Measurements from ENCODE around the gene KIF4A.
"Not testable (repeated sequence)": the region's sequence is repeated elsewhere in the genome, so short reads cannot be mapped to it uniquely, and the experiment has no call there.

Gene KIF4A, protein sequence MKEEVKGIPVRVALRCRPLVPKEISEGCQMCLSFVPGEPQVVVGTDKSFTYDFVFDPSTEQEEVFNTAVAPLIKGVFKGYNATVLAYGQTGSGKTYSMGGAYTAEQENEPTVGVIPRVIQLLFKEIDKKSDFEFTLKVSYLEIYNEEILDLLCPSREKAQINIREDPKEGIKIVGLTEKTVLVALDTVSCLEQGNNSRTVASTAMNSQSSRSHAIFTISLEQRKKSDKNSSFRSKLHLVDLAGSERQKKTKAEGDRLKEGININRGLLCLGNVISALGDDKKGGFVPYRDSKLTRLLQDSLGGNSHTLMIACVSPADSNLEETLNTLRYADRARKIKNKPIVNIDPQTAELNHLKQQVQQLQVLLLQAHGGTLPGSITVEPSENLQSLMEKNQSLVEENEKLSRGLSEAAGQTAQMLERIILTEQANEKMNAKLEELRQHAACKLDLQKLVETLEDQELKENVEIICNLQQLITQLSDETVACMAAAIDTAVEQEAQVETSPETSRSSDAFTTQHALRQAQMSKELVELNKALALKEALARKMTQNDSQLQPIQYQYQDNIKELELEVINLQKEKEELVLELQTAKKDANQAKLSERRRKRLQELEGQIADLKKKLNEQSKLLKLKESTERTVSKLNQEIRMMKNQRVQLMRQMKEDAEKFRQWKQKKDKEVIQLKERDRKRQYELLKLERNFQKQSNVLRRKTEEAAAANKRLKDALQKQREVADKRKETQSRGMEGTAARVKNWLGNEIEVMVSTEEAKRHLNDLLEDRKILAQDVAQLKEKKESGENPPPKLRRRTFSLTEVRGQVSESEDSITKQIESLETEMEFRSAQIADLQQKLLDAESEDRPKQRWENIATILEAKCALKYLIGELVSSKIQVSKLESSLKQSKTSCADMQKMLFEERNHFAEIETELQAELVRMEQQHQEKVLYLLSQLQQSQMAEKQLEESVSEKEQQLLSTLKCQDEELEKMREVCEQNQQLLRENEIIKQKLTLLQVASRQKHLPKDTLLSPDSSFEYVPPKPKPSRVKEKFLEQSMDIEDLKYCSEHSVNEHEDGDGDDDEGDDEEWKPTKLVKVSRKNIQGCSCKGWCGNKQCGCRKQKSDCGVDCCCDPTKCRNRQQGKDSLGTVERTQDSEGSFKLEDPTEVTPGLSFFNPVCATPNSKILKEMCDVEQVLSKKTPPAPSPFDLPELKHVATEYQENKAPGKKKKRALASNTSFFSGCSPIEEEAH

DNA sequence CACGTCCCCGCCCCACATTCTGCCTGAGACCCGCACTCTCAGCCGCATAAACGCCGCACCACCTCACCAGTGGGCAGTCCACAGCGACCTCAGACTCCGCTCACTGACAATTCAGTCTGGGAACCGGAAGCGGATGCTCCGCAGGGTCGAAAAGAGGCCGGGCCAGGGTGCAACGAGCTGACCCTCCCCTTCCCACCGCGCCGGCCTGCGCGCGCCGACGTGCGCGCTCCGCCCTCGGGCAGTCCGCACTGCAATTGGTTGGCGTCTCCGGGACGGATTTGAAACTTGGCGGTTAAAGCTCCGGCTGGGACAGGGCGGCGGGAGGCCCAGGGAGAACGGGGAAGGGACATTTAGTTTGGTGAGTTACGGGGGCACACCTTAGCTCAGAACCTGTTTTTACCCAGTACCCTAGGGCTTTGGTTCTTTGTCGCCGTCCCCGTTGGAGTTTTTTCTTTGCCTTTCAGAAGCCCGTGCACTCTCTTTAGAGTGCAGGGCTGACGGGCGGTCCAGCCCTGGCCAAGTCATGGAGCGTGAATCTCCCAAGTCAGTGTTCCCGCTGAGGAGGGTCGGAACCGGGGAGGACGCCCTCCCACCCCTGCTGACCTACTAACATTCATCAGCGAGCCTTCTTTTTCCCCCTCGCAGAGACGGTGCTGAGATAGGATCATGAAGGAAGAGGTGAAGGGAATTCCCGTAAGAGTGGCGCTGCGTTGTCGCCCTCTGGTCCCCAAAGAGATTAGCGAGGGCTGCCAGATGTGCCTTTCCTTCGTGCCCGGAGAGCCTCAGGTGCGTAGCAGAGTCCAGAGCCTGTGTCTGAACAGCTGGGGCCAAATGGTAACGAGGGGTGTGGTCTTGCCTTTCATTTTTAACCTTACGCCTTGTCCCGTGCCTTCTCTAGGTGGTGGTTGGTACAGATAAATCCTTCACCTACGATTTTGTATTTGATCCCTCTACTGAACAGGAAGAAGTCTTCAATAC is at the start of gene KIF4A, which contains the start of gene PDZD11:
Gene KIF4A, plus strand, starts transcription at position 312 of the 978 bp plus-strand sequence. Its CDS starts 355 bp downstream, at position 667.
Gene PDZD11, minus strand, starts transcription at position 135 of the 978 bp plus-strand sequence. CDS start 586 bp downstream, outside the sequence.
- TF ChIP-seq EZH2phosphoT487 (IDR thresholded peaks at IDR 0.05; ENCODE audit: borderline replicate concordance, low read length), result no peak
- TF ChIP-seq, protein P1, sequence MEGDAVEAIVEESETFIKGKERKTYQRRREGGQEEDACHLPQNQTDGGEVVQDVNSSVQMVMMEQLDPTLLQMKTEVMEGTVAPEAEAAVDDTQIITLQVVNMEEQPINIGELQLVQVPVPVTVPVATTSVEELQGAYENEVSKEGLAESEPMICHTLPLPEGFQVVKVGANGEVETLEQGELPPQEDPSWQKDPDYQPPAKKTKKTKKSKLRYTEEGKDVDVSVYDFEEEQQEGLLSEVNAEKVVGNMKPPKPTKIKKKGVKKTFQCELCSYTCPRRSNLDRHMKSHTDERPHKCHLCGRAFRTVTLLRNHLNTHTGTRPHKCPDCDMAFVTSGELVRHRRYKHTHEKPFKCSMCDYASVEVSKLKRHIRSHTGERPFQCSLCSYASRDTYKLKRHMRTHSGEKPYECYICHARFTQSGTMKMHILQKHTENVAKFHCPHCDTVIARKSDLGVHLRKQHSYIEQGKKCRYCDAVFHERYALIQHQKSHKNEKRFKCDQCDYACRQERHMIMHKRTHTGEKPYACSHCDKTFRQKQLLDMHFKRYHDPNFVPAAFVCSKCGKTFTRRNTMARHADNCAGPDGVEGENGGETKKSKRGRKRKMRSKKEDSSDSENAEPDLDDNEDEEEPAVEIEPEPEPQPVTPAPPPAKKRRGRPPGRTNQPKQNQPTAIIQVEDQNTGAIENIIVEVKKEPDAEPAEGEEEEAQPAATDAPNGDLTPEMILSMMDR (IDR thresholded peaks at IDR 0.05; ENCODE audit: low read depth, low read length, poor library complexity, severe bottlenecking), result no peak
- H3K4me1 ChIP-seq (ENCODE audit: control insufficient read depth, low read length), result peaks cover 26% of the 10 kb centered on the region
- H4K20me1 ChIP-seq (ENCODE audit: control insufficient read depth, insufficient read depth, low read depth, low read length), result no peaks in the 10 kb centered on the region
- no peaks in the 10 kb centered on the region for H3K9me2 ChIP-seq (replicated peaks; ENCODE audit: control insufficient read depth, low read length)
- peak within 1 kb of the TSS; percentile 49 for H3K27ac ChIP-seq (ENCODE audit: low read depth, low read length)
- peaks cover 53% of the 10 kb centered on the region for H3K79me2 ChIP-seq (ENCODE audit: control insufficient read depth, low read length)
- H3K4me3 ChIP-seq (ENCODE audit: low read length), result peak within 1 kb of the TSS; percentile 93
- H3F3A ChIP-seq (ENCODE audit: control insufficient read depth, insufficient read depth), result no peaks in the 10 kb centered on the region
- peaks cover 33% of the 10 kb centered on the region for H3K36me3 ChIP-seq (ENCODE audit: control insufficient read depth, low read length)
- peak within 1 kb of the TSS; percentile 81 for H3K4me2 ChIP-seq (ENCODE audit: low read length)
- H3K9me3 ChIP-seq (ENCODE audit: control insufficient read depth, insufficient read depth, low read length), result no peaks in the 10 kb centered on the region
- no peaks in the 10 kb centered on the region for H3K27me3 ChIP-seq (ENCODE audit: control insufficient read depth, low read length)

DNA sequence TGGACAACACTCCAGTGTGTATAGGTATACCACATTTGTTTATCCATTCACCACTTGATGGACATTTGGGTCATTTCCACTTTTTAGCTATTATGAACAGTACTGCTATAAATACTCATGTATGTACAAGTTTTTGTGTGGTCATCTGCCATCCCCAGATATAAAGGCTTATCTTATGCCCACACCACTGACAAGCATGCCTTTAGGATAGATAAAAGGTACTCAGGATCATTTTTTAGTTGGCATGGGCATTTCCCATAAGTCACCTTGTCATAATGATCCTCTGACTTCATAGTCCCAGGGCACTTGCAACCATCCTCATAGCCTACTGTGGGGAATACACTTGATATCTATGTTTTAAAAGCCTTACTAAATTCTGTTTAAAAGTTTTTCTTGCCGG is 49.2 kb upstream of the KIF4A start:
- Histone ChIP-seq H3K79me2 (ENCODE audit: control insufficient read depth, low read length) (no peaks in the 10 kb centered on the region), H3F3A (ENCODE audit: control insufficient read depth, insufficient read depth) (no peaks in the 10 kb centered on the region), H3K4me1 (ENCODE audit: control insufficient read depth, low read length) (no peaks in the 10 kb centered on the region), H4K20me1 (ENCODE audit: control insufficient read depth, insufficient read depth, low read depth, low read length) (no peaks in the 10 kb centered on the region), H3K27ac (ENCODE audit: low read depth, low read length) (no peak overlapping the region), H3K36me3 (ENCODE audit: control insufficient read depth, low read length) (no peaks in the 10 kb centered on the region), H3K4me3 (ENCODE audit: low read length) (no peak overlapping the region), H3K9me2 (replicated peaks; ENCODE audit: control insufficient read depth, low read length) (no peaks in the 10 kb centered on the region), H3K4me2 (ENCODE audit: low read length) (no peak overlapping the region), H3K27me3 (ENCODE audit: control insufficient read depth, low read length) (no peaks in the 10 kb centered on the region), H3K9me3 (ENCODE audit: control insufficient read depth, insufficient read depth, low read length) (no peaks in the 10 kb centered on the region)
- TF ChIP-seq, protein P1 (IDR thresholded peaks at IDR 0.05; ENCODE audit: low read depth, low read length, poor library complexity, severe bottlenecking), result no peak
- TF ChIP-seq EZH2phosphoT487 (IDR thresholded peaks at IDR 0.05; ENCODE audit: borderline replicate concordance, low read length), result no peak

DNA sequence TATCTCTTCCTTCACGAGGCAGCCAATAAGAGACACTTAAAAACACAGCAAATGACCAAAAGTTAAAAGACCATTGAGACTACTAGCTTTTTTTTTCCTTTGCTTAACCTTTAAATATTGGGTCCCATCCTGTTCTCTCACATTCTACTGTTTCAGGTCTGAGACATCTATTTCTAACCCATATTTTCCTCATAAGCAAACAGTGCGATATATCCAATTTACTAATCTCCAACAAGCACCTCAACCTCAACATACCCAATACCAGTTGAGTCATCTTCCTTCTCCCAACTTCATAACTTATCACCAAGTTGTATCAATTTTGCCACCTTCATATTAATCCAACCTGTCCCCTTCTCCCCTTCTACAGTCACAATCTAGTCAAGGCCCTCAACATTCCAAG is 48.4 kb upstream of the KIF4A start:
- Histone ChIP-seq H4K20me1 (ENCODE audit: control insufficient read depth, insufficient read depth, low read depth, low read length) (no peaks in the 10 kb centered on the region), H3K79me2 (ENCODE audit: control insufficient read depth, low read length) (no peaks in the 10 kb centered on the region), H3K27ac (ENCODE audit: low read depth, low read length) (no peak overlapping the region), H3K27me3 (ENCODE audit: control insufficient read depth, low read length) (no peaks in the 10 kb centered on the region), H3F3A (ENCODE audit: control insufficient read depth, insufficient read depth) (no peaks in the 10 kb centered on the region), H3K4me1 (ENCODE audit: control insufficient read depth, low read length) (no peaks in the 10 kb centered on the region), H3K9me3 (ENCODE audit: control insufficient read depth, insufficient read depth, low read length) (no peaks in the 10 kb centered on the region), H3K36me3 (ENCODE audit: control insufficient read depth, low read length) (no peaks in the 10 kb centered on the region), H3K4me2 (ENCODE audit: low read length) (no peak overlapping the region), H3K4me3 (ENCODE audit: low read length) (no peak overlapping the region), H3K9me2 (replicated peaks; ENCODE audit: control insufficient read depth, low read length) (no peaks in the 10 kb centered on the region)
- TF ChIP-seq, protein P1 (IDR thresholded peaks at IDR 0.05; ENCODE audit: low read depth, low read length, poor library complexity, severe bottlenecking), result no peak
- TF ChIP-seq EZH2phosphoT487 (IDR thresholded peaks at IDR 0.05; ENCODE audit: borderline replicate concordance, low read length), result no peak

DNA sequence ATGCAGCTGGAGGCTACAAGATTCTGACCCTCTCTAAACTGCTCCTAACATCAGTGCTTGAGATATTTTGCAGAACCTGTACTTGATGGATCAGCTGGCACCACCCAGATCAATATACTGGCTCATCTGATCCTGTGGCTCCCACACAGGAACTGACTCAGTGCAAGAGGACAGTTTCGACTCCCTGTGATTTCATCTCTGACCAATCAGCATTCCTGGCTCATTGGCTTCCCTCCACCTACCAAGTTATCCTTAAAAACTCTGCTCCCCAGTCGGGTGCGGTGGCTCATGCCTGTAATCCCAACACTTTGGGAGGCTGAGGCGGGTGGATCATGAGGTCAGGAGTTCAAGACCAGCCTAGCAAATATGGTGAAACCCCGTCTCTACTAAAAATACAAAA is 46.3 kb upstream of the KIF4A start:
- not testable (repeated sequence) for H3K27ac ChIP-seq (ENCODE audit: low read depth, low read length); H3K9me2 ChIP-seq (replicated peaks; ENCODE audit: control insufficient read depth, low read length); H3K79me2 ChIP-seq (ENCODE audit: control insufficient read depth, low read length); H3K36me3 ChIP-seq (ENCODE audit: control insufficient read depth, low read length); H3K27me3 ChIP-seq (ENCODE audit: control insufficient read depth, low read length); H3K4me2 ChIP-seq (ENCODE audit: low read length); H4K20me1 ChIP-seq (ENCODE audit: control insufficient read depth, insufficient read depth, low read depth, low read length); H3K4me3 ChIP-seq (ENCODE audit: low read length); H3F3A ChIP-seq (ENCODE audit: control insufficient read depth, insufficient read depth); H3K9me3 ChIP-seq (ENCODE audit: control insufficient read depth, insufficient read depth, low read length); H3K4me1 ChIP-seq (ENCODE audit: control insufficient read depth, low read length)

All from DOHH2 (cell line).